NAMALWA (cell line): ENCODE measurements around the gene PTPRU.

Experiments
- DNase-seq: peaks from one replicate; pipeline ENCODE4 v3.0.0-alpha.2; 2015; ENCODE audit warnings: low spot score

The PTPRU gene

GRCh38 chr1:29365906-29366670 is 129.8 kb downstream of the PTPRU start:
- DNase-seq, result no peak

- DNase-seq, result no peak
Observed at GRCh38 chr1:29368936-29369932, 132.9 kb downstream of the PTPRU start.

- DNase-seq, result no peak
Observed at GRCh38 chr1:29370067-29370466, 133.7 kb downstream of the PTPRU start.

- DNase-seq, result no peak
Observed at GRCh38 chr1:29371332-29371731, 135.0 kb downstream of the PTPRU start.

- no peak for DNase-seq
Observed at GRCh38 chr1:29372108-29372507, 135.8 kb downstream of the PTPRU start.
